ENCODE results near the gene DNAH17.

GRCh38 chr17:78380370-78380769 is 196.8 kb downstream of the DNAH17 start:
- TF ChIP-seq SIN3A (IDR thresholded peaks at IDR 0.05; ENCODE audit: borderline replicate concordance, insufficient read depth, low read depth, low read length) (no peak), POLR2AphosphoS5 (IDR thresholded peaks at IDR 0.05; ENCODE audit: low read depth, low read length) (no peak), CTCF (IDR thresholded peaks at IDR 0.05) (no peak), REST (IDR thresholded peaks at IDR 0.05; ENCODE audit: insufficient read depth in 1 of 2, low read depth in 2 of 2, low read length in 1 of 2) (no peak), TCF7L2 (IDR thresholded peaks at IDR 0.05; ENCODE audit: low read depth, low read length) (no peak)
